Neural crest cell (in vitro differentiated cells): Measurements from ENCODE around the gene ARMC6. TPM values are rescaled to one million over a fixed set of nuclear protein-coding genes. Genes with fewer than 3 reads are reported as not detected.
A peak's percentile ranks its signal among the peaks of the same experiment; 100 is the strongest.

Experiments used
- DNase-seq: peaks from one replicate; pipeline ENCODE4 v3.0.0; 2021; ENCODE audit warnings: low read depth, mixed read lengths, low spot score
- H3K27ac Mint-ChIP-seq: one replicate; pipeline ENCODE4 v1.8.0; 2021; ENCODE audit warnings: mild to moderate bottlenecking, mixed read lengths; ENCODE audit not compliant: unreplicated experiment
- H3K27me3 Mint-ChIP-seq: 2 replicates; pipeline ENCODE4 v1.8.0; 2021; ENCODE audit warnings: low read depth, mild to moderate bottlenecking, mixed read lengths
- H3K36me3 Mint-ChIP-seq: 2 replicates; pipeline ENCODE4 v1.8.0; 2021; ENCODE audit warnings: low read depth, mild to moderate bottlenecking, mixed read lengths
- H3K4me1 Mint-ChIP-seq: 2 replicates; pipeline ENCODE4 v1.8.0; 2021; ENCODE audit warnings: mixed read lengths
- H3K4me3 Mint-ChIP-seq: one replicate; pipeline ENCODE4 v1.8.0; 2021; ENCODE audit warnings: mild to moderate bottlenecking, mixed read lengths
- H3K9me3 Mint-ChIP-seq: 2 replicates; pipeline ENCODE4 v1.8.0; 2021; ENCODE audit warnings: mixed read lengths
- CTCF ChIP-seq: fragments of 200-600 bp; sonication (generic); conservative IDR thresholded peaks from 2 replicates; pipeline ENCODE4 v1.5.0; 2021; ENCODE audit warnings: antibody characterized with exemption, mild to moderate bottlenecking
- total RNA-seq: library from RNA; stranded (reverse); gene quantifications from 2 replicates; pipeline ENCODE4 v1.2.1, GENCODE V29; 2021

The ARMC6 gene
- total RNA-seq, 1 donor from 2014 or later, result 52.5 TPM

GRCh38 chr19:19049406-19049805 is 16.0 kb downstream of the ARMC6 start:
- no peak overlapping the region for H3K4me3 Mint-ChIP-seq
- no peak for DNase-seq
- no peaks in the 10 kb centered on the region for H3K9me3 Mint-ChIP-seq
- H3K36me3 Mint-ChIP-seq, result peaks cover 8% of the 10 kb centered on the region
- H3K27me3 Mint-ChIP-seq, result no peaks in the 10 kb centered on the region
- TF ChIP-seq CTCF, result no peak
- peak overlapping the region; percentile 67 for H3K27ac Mint-ChIP-seq
- H3K4me1 Mint-ChIP-seq, result no peaks in the 10 kb centered on the region

- H3K27ac Mint-ChIP-seq, result no peak overlapping the region
- peaks cover 5% of the 10 kb centered on the region for H3K36me3 Mint-ChIP-seq
- no peak for TF ChIP-seq CTCF
Observed at GRCh38 chr19:19050104-19050503, 16.7 kb downstream of the ARMC6 start.

GRCh38 chr19:19050731-19051130 is 17.3 kb downstream of the ARMC6 start:
- H3K27ac Mint-ChIP-seq, result no peak overlapping the region

More at GRCh38 chr19:19050104-19050503, 16.7 kb downstream of the ARMC6 start:
- no peak overlapping the region for H3K4me3 Mint-ChIP-seq
- H3K4me1 Mint-ChIP-seq, result no peaks in the 10 kb centered on the region
- no peaks in the 10 kb centered on the region for H3K27me3 Mint-ChIP-seq
- DNase-seq, result no peak
- H3K9me3 Mint-ChIP-seq, result no peaks in the 10 kb centered on the region

GRCh38 chr19:19051478-19052213 is 18.2 kb downstream of the ARMC6 start:
- H3K9me3 Mint-ChIP-seq, result no peaks in the 10 kb centered on the region
- H3K4me1 Mint-ChIP-seq, result no peaks in the 10 kb centered on the region
- H3K27me3 Mint-ChIP-seq, result no peaks in the 10 kb centered on the region
- no peak overlapping the region for H3K4me3 Mint-ChIP-seq
- no peak for DNase-seq
- TF ChIP-seq CTCF, result no peak
- H3K27ac Mint-ChIP-seq, result no peak overlapping the region
- peaks cover 3% of the 10 kb centered on the region for H3K36me3 Mint-ChIP-seq

More at GRCh38 chr19:19050731-19051130, 17.3 kb downstream of the ARMC6 start:
- Mint-ChIP-seq H3K4me3 (no peak overlapping the region), H3K36me3 (peaks cover 3% of the 10 kb centered on the region), H3K9me3 (no peaks in the 10 kb centered on the region), H3K4me1 (no peaks in the 10 kb centered on the region), H3K27me3 (no peaks in the 10 kb centered on the region)
- DNase-seq, result no peak
- TF ChIP-seq CTCF, result no peak

GRCh38 chr19:19052921-19053320 is 19.5 kb downstream of the ARMC6 start:
- no peak for TF ChIP-seq CTCF
- Mint-ChIP-seq H3K4me3 (no peak overlapping the region), H3K9me3 (no peaks in the 10 kb centered on the region), H3K27me3 (no peaks in the 10 kb centered on the region), H3K36me3 (no peaks in the 10 kb centered on the region), H3K27ac (no peak overlapping the region), H3K4me1 (no peaks in the 10 kb centered on the region)
- DNase-seq, result no peak
